GM21529 (cell line): ENCODE results near the gene LAMTOR1.

ENCODE experiments used
- ATAC-seq: cut with Tn5 transposase; IDR thresholded peaks from one replicate; pipeline ENCODE4 v1.9.1; 2021; ENCODE audit not compliant: unreplicated experiment

The LAMTOR1 gene

DNA sequence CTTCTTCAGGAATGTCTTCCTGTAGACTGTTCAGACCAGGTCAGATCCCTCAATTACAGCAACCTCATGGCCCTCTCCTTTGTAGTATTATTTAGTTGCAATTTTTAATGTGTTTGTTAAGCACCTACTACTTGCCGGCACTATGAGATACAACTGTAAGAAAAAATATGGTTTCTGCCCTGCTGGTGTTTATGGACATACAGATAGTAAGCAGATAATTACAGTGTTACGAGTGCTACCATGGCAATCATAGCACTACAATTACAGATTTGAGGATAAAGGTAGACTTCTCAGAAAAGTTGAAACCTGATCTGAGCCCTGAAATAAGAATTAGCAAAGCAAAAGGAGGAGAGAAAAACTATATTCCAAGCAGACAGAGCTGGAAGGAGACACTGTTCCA is 19.7 kb downstream of the LAMTOR1 start:
- ATAC-seq: no peak

DNA sequence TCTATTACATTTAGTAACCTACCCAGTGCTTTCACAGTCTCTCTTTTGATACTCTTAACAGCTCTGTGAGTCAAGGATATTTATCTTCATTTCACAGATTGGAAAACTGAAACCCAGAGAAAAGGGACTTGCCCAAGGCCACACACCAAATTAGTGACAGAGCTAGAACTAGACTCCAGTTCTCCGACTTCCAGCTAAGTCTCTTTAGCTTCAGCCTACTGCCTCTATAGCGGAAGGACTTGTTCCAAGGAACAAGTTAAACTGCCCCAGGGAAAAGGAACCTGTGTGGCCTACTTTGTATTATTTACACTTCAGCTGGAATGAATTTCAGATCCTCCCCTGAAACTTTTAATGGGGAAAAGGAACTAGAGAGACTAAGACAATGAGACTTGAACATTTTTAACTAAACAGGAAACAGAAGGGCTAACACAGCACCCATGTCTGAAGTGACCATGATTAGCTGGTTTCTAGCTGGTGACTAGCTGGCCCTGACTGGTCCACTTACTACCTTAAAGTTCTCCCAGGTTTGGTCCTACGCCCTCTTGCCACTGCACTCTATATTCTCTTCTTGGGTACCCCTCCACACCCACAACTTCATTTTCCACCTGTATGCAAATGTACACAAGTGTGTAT is 21.2 kb downstream of the LAMTOR1 start:
- no peak for ATAC-seq

DNA sequence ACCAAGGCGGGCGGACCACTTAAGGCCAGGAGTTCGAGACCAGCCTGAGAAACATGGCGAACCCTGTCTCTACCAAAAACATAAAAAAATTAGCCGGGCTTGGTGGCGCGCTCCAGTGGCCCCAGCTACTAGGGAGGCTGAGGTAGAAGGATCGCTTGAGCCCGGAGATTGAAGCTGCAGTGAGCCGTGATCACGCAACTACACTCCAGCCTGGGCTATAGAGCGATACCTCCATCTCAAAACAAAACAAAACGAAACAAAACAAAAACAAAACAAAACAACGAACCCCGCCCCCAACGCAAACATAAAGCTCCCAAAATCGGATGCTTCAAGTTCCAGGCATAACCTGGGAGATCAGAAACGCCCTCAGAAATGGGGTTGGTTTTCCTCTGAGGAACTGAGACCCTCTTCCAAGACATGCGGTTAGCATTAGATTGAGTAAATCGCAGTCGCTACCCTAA is 21.9 kb downstream of the LAMTOR1 start:
- ATAC-seq: no peak

DNA sequence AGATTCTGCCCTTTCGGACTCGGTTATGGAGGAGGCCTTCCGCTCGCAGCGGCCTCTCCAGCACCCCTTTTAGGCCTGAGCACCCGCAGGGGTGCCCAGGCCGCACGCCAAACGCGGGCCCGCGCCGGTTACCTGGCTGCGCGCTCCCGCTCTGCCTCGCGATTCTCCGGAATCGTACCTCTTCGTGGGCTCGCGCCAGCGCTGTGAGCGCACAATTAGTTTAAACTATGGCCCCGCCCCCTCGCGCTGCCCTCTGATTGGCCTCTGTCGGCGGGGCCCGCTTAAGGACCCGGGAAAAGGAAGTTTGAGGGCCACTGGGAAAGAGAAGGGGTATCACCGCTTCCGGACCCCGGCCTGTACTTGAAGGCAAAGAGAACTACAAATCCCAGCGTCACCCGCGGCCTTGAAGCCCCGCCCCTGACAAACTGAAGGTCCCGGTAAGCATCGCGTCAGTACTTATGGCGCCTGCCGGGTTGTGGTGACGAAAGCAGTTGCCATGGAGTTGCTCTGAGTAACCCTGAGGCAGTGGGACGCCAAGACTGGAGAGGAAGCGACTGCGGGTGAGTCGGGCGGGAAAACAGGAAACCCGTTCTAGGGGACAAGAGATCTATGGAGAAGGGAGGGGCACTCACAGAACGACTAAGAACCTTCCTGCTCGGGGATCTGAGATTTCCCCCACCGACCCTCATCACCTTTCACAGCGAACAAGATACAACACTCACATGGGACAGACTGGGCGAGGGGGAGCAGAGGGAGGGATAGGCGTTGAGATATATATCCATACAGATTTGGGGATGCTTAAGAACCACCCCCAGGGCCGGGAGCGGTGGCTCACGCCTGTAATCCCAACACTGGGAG is 22.5 kb downstream of the LAMTOR1 start, which contains the start of the genes LRRC51 and NUMA1:
TSS of gene LRRC51 (plus strand) at position 525 of the 858 bp plus-strand sequence. CDS start 8,234 bp downstream, outside the sequence.
TSS of gene NUMA1 (minus strand) at position 217 of the 858 bp plus-strand sequence. CDS start 44,599 bp downstream, outside the sequence.
- peak; percentile 93 for ATAC-seq

DNA sequence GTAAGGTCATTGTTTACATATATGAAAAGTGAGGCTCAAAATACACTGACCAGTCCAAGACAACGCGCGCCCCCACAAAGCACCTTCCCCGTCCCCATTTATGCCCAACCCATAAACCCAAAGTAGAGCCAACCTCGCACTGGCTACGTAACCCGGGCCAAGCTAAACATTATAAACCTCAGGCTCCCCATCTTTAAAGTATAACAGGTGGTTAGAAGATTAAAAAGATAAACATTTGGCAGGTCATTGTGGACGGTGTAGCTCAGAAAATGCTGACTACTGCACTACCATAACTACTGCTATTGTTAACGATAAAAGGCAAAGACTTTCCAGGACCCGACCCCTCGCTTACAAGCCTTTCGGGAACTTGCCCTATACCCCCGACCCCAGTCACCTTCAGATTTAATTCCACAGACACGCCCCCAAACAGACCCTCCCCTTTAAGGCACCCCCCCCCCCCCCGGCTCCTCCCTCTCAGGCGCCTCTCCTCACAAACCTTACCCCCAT is 23.2 kb downstream of the LAMTOR1 start:
- ATAC-seq: no peak

DNA sequence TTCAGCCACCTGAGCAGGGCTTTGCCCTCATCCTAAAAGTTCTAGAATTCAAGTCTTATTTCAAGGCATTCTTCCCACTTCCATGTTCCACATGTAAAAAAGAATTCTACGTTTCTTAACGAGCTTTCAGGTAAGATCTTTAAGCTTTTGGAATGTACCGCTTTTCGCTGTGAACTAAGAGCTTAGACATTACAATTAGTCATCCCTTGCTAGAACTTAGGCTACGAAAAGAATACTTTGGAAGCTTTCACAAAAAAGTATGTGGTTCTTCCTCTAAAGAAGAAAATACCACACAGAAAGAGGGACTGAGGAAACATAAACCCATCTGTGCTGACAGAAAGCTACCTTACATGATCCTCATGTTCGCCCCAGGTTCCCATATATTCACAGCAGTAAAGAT is 24.6 kb downstream of the LAMTOR1 start:
- ATAC-seq: no peak

DNA sequence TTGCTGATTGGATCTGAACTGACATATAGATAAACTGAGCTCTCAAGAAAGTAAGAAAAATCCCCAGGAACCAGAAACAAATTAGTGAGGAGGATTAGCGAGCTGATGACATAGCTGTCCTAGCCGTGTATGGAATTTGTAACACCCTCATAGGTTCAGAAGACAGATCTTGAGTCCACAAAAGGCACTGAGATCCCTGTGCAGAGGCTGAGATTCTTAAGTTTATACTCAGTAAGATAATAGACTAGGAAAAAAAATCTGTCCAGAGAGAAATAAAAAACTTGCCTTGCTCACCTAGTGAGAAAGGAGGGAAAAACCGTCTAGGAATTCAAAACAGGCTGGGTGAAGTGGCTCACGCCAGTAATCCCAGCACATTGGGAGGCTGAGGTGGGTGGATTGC is 27.3 kb downstream of the LAMTOR1 start:
- ATAC-seq: no peak

DNA sequence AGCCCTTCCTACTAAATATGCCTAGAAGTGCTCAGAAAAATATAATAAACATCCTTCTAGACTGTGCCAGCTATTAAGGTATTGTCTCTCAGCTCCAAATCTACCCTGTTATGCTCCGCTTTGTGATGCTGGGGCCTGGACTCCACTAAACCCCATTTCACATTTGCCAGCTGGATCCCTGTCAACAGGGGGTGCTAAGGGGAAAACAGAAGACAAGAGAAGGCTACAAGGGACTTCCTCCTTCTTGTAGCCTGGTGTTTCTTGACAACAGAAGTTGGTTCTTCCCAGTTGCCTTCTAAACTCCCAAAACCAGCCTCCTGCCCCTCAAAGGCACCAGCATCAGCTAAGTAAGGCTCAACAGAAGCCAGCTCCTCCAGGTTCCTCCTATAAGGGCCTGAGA is 28.0 kb downstream of the LAMTOR1 start:
- no peak for ATAC-seq

DNA sequence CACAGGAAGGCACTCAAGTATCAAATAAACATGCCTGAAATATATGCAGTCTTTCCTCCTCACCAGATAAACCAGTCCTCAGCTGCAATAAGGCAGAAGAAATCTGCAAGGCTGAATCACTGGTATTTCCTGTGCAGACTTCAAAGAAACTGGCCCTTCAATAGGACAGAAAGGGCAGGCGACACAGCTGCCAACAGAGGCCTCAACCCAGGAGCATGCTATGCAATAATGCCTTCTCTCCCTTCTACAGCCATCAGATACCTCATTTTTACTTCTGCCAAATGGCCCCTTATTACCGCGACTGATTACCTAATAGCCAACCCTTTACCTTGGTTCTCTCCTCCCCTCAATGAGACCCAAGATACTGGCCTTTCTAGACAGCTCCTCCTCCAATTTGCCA is 30.7 kb downstream of the LAMTOR1 start:
- no peak for ATAC-seq

DNA sequence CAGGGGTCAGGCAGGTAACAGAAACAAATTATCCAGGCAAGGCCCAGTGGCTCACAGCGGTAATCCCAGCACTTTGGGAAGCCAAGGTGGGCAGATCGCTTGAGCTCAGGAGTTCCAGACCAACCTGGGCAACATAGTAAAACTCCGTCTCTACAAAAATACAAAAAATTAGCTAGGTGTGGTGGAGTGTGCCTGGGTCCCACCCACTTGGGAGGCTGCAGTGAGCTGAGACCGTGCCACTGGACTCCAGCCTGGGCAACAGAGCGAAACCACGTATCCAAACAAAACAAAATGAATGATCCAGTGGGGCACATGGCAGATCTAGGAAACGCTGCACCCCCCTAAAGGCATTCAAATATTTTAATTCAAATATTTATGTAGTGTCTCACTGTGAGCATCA is 32.6 kb downstream of the LAMTOR1 start:
- ATAC-seq: no peak

DNA sequence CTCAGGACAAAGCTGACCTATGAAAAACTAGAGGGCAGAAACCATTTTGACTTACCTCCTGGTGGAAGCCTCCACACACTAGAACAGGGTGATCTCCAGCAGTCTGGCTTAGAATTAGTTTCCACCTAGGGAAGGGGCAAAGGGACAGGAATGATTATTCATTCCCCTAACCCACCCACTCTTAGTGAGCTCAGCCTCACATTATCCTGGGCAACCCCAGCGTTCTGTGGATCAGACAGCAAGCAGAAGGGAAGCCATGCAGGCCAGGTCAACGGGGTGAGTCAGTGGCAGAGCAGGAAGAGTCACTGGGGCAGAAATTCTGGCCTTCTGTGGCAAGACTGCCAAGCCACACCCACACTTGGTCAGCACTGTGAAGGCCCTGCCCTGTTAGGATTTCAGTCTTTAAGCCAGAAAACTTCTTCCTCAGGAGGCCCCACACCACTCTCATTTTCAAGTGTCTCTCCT is 33.3 kb downstream of the LAMTOR1 start:
- peak; percentile 77 for ATAC-seq

DNA sequence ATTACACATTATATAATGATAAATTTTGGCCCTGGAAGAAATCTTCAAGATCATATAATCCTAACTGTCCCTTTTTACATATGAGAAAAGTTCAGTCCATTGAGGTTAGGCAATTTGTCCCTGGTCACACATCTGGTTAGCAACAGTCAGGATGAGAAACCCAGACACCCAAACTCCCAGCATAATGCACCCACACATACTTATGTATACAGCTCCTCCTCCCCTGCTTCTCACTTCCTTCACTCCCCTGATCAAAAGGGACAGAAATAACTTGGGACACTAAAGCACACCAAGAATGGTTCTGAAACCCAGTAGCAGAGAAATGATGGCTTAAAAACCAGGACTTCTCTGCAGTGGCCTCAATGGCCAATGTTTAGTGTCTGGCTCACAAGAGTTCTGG is 33.9 kb downstream of the LAMTOR1 start:
- ATAC-seq: peak; percentile 44

DNA sequence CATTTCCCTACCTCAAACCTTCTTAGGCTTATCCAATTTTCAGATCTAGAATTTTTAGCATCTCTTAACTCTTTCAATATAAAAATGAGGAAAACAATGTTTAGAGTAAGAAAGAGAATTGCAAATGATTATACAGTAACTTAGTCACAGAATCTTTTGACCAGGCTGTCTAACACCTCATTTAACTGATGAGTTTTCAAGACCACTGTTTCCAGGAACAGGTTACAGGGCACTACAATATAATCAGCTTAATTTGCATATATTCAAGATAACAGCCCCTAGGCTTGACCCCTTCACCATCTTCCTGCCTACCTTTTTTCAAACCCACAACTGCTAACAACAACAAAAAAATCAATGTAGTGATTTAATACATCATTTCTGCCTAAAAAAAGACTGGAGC is 35.4 kb downstream of the LAMTOR1 start:
- ATAC-seq: no peak

DNA sequence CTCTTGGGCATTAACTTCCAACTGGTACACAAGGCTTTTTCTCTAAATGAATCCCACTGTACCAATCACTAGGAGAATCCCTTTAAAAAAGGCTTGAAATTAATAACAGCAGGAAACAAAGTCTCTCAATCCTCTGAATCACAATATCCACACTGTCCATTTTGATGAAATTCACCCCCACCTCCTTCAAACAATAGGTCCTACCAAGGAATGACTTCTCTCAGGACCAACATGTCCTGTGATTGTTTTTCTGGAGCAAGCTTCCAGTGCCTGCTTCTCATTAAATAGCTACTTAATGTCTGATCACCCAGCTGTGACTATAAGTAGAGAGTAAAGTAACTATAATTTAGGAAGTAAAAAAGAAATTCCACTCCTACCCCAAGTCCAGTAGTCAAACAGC is 35.8 kb downstream of the LAMTOR1 start:
- no peak for ATAC-seq

DNA sequence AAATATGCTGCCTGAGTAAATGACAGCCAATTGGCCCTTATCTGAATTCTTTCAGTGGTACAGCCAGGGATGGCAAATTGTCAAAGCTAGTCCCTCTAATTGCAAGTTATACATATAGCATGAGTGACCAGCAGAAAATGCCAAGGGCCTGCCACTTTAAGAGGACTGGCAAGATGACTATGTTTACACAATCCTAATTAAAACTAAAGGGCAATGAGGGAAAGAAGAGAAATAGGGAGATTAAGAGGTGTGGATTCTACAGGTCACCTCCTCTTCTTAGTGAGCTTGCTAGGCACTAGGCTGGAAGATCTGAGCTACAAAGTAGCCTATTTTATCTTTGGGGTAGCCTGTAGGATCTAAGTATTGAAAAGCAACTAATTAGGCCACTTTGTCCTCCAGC is 36.2 kb downstream of the LAMTOR1 start:
- ATAC-seq: no peak

DNA sequence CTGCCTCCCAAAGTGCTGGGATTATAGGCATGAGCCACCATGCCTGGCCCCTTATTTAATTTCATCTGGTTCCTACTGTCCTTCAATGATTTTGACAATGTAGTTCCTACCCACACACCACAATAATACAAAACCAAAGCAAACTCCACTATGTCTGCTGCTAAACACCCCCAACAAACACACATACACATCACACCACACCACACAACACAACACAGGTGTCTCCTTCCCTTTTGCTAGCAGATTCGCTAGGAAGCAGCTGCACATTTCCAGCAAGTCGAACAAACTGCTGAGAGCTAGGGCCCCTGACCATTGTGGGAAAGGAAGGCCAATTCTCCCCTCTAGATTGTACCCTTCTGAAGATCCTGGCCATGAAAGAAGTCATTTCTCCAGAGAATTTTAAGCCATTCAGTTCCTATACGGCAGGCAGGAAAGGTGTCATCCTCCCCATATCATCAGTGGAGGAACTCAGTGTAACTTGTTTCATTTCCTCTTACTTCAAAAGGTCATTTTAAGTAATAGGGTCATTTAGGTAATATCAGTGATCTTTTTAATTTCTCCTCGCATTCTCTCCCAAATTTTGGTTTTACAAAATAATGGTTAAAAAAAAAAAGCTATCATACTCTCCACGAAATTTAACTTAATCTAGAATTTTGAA is 41.2 kb downstream of the LAMTOR1 start:
- ATAC-seq: no peak

DNA sequence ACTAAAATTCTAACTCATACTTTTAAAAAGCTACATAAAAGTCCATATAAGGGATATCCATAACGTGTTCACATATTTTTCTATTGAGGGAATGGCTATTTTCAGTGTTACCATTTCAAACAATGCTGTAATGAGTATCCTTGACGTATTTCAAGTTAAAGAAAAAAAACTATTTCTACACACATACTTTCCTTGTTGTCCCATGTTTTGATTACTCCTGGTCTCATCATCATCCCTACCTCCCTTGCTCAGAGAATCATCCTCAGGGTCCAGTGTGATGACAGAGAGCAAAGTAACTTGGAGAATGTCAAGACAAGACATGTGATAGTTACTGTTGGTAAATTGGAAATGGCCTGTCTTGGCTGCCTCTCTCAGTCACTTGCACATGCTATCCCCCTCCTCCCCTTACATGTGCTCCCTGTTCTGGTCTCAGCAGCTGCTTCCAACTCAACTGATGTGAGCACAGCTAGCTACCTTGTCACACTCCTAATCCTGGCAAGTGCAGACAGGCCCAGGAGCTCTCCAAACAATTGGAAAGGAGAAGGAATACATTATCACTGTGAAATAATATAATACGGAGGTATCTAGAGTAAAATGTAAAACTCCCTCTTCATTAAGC is 44.6 kb downstream of the LAMTOR1 start:
- ATAC-seq: no peak

DNA sequence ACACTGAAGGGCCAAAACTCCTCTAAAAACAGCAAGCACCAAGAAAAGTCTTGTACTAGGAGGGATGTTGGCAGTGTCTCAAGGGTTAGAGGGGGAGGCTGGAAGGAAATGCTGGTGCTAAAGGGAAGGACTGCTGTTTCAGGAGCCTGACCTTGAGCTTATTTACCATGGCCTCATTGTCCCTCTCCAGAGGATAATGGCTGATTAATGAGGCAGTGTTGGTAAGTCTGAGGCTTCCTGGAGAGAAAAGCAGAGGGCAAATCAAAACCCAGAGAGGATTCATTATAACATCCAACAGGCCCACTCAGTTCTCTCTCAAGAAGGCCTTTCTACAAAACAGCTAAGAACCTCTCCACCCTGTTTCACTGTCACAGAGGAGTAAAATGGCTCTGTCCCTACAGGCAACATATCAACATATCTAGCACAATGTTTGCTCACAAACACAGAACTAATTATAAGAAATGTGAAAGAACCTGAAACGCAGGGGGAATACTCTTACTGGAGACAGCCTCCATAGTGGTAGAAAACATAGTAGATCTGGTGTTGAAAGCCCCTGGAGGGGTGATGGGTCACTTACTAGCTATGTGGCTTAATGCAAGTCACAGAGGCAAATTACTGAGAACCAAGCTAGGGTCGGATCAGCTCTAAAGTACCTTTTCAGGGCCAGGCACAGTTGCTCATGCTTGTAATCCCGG is 54.2 kb downstream of the LAMTOR1 start:
- no peak for ATAC-seq
